AG09309 (cell line): Measurements from ENCODE around the gene SRRM5.
"Not testable (repeated sequence)": the region's sequence is repeated elsewhere in the genome, so short reads cannot be mapped to it uniquely, and the experiment has no call there.

ENCODE experiments used
- DNase-seq: peaks from one replicate; pipeline ENCODE4 v3.0.0-alpha.2; 2010; ENCODE audit warnings: low read depth
- H3K4me3 ChIP-seq: 2 replicates; pipeline ENCODE4 v1.5.1; 2011; ENCODE audit warnings: mild to moderate bottlenecking, low read depth, low read length, moderate library complexity; ENCODE audit not compliant: control insufficient read depth
- TF ChIP-seq, protein P1 (sequence below): IDR thresholded peaks from 2 replicates; pipeline ENCODE4 v1.5.1; 2011; ENCODE audit warnings: mild to moderate bottlenecking, low read depth, low read length, inconsistent platforms; ENCODE audit not compliant: insufficient read depth, control insufficient read depth; ENCODE audit errors: missing control alignments

The SRRM5 gene

DNA sequence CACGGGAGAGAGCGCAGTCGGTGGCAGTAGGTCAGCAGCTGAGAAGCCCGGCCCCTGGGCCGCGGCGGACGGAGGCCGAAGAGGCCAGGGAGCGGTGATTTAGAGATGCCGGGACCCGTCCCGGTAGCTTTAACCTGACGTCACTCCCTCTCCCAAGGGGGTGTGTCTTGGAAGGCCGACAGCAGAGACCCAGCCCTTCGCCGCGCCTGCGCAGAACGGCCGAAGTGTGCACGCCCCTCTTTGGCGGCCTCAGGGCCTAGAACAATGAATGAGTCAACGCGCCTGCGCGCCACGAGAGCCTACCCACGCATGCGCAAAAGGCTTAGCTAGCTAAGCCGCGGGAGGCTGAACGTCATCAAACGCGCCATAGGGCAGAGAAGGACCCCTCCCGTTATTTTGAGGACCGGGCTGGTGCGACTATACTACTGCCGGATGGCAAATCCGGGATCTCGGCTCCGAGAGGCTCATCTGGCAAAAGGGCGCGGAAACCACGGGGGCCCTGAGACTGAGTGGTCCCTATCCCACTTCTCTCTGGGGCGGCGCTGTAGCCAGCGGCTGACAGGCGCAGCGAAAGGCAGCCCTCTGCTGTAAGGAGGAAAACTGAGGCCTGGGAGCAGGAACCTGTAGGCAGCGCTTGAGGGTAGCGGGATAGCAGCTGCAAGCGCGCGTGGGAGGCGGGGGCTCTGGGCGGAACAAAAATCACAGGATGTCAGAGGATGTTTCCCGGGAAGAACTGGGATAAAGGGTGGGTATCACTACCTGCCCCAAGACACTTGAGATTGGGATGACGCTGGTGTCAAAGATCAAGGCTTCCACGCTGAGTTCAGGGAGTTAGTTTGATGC is 15.7 kb upstream of the SRRM5 start, which contains the start of the genes IRGQ and ZNF576:
Gene IRGQ, minus strand, starts transcription at position 136 of the 843 bp plus-strand sequence. CDS start 796 bp downstream, outside the sequence.
Gene ZNF576, plus strand, starts transcription at position 597 of the 843 bp plus-strand sequence. CDS start 514 bp downstream, outside the sequence.
- peak within 1 kb of the TSS; percentile 74 for H3K4me3 ChIP-seq
- TF ChIP-seq, protein P1, sequence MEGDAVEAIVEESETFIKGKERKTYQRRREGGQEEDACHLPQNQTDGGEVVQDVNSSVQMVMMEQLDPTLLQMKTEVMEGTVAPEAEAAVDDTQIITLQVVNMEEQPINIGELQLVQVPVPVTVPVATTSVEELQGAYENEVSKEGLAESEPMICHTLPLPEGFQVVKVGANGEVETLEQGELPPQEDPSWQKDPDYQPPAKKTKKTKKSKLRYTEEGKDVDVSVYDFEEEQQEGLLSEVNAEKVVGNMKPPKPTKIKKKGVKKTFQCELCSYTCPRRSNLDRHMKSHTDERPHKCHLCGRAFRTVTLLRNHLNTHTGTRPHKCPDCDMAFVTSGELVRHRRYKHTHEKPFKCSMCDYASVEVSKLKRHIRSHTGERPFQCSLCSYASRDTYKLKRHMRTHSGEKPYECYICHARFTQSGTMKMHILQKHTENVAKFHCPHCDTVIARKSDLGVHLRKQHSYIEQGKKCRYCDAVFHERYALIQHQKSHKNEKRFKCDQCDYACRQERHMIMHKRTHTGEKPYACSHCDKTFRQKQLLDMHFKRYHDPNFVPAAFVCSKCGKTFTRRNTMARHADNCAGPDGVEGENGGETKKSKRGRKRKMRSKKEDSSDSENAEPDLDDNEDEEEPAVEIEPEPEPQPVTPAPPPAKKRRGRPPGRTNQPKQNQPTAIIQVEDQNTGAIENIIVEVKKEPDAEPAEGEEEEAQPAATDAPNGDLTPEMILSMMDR, result no peak
- peak; percentile 96 for DNase-seq

DNA sequence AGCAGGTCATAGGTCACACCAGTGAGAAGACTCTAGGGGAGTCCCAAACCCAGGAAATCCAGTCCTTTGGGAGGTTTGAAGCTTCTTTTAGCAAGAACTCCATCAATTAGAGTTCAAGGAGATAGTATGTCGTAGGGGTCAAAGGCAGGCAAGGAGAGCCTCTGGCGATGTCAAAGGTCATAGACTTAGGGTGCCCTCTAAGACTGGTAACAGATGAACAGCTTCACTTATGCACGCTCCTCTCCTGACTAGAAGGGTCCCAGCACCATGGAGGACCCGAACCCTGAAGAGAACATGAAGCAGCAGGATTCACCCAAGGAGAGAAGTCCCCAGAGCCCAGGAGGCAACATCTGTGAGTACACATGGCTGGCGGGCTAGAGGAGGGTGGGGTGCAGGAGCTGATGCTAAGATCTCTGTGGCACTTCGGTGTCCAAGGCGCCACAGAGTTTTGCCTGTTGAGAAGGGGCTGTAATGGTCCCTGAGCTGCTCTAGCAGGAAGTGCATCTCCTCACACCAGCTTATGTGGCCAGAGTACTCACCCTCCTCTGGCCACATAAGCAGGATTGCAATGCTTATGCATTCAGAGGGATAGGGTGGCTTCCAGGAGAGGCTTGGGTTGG is 14.9 kb upstream of the SRRM5 start:
- DNase-seq, result no peak
- TF ChIP-seq, protein P1, result no peak
- peak overlapping the region; percentile 69 for H3K4me3 ChIP-seq

DNA sequence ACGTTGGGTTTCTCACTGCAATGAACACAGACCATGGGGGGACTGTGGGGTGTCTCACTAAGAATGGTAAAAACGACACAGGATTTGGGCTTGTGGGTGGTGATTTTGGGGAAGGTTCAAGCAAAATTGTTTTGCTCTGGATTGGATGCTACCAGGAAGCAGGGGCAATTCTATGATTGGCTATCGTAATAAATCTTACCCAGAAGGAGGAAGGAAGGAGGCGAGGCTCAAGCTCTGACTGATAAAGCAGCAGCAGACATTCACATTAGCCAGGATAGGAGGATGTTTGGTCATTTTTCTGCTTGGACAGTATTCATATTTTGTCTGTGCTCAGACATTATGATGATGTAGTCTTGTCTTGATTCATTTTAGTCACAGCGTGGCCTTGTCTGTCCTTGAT is 14.0 kb upstream of the SRRM5 start:
- 0 out of 2 replicates have a peak overlapping the region, but pooled peaks have one; percentile 9 for H3K4me3 ChIP-seq
- DNase-seq, result no peak

DNA sequence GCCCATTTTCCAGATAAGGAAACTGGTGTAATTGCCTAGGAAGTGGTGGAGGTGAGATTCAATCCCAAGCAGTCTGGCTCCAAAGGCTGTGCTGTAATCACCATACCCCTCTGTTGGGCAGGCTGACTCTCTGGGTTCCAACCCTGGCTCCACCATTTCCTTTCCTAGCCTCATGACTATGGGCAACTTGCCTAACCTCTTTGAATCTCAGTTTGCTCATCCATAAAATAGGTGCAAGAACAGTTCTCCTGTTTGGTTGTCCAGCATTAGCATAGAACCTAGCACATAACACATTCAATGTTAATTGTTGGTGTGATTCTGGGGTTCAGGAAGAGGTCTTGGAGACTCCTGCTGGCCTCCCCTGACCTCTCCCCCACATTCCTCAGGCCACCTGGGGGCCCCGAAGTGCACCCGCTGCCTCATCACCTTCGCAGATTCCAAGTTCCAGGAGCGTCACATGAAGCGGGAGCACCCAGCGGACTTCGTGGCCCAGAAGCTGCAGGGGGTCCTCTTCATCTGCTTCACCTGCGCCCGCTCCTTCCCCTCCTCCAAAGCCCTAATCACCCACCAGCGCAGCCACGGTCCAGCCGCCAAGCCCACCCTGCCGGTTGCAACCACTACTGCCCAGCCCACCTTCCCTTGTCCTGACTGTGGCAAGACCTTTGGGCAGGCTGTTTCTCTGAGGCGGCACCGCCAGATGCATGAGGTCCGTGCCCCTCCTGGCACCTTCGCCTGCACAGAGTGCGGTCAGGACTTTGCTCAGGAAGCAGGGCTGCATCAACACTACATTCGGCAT is 13.2 kb upstream of the SRRM5 start:
- TF ChIP-seq, protein P1, result no peak
- H3K4me3 ChIP-seq, result no peak overlapping the region
- DNase-seq, result no peak

More for the DNA sequence above, 14.0 kb upstream of the SRRM5 start:
- TF ChIP-seq, protein P1, result no peak

DNA sequence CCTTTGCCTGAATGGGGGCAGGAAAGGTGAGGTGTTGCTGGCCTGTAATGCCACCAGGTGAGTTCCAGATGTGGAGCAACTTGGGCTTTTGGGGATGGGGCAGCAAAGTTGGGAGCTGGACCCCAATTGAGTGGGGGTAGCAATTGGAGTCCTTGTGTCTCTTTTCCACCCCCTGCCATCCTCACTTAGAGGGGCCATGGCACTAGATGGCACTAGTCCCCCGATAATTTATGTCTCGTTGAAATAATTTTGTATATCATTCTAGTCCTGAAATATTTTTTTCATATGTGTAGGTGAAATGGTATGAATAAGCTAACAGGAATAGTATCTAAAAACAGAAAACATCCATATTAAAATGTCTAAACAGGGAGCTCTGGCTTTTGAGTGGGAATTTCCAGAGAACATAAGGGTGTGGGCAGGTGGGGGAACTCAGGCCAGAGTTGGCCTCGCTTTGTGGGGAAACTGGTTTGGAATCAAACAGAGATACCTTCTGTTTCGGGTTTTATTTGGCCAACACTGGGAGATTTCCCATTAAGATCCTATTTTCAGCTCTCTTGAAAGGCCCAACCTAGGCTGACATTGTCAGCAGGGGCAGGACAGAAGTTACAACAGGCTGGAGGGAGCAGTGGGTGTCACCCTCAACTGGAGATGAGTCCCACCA is 12.1 kb upstream of the SRRM5 start:
- TF ChIP-seq, protein P1, result no peak

DNA sequence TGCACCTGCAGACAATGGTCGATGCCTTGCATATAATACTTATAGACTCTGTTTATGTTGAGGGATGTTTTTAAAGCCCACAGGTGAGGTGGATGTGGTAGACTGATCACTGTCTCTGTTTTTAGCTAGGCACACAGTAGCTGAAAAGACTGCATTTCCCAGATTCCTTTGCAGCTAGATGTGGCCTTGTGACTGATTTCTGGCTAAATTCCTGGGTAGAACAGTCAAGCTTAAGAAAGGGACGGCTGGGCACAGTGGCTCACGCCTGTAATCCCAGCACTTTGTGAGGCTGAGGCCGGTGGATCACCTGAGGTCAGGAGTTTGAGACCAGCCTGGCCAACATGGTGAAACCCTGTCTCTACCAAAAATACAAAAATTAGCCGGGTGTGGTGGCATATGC is 11.6 kb upstream of the SRRM5 start:
- not testable (repeated sequence) for DNase-seq, H3K4me3 ChIP-seq

More for the DNA sequence above, 12.1 kb upstream of the SRRM5 start:
- no peak for DNase-seq
- H3K4me3 ChIP-seq, result no peak overlapping the region
